Renal cortical epithelial cell (primary cell): Measurements from ENCODE around the gene PPP2R3A. TPM values are rescaled to one million over a fixed set of nuclear protein-coding genes. Genes with fewer than 3 reads are reported as not detected.
"Not testable (repeated sequence)": the region's sequence is repeated elsewhere in the genome, so short reads cannot be mapped to it uniquely, and the experiment has no call there.

Experiments
- DNase-seq: peaks from one replicate; pipeline ENCODE4 v3.0.0-alpha.2; 2011; ENCODE audit warnings: low read depth
- total RNA-seq: library from RNA; depleted of rRNA; stranded (reverse); fragments of >200 nt; gene quantifications from 2 replicates; pipeline ENCODE4 v1.2.3, GENCODE V29; 2014

Gene PPP2R3A
- total RNA-seq = 36.6 and 98.2 TPM in 2 replicates

- peak; percentile 70 for DNase-seq
Observed at GRCh38 chr3:135965506-135966270, at the start of gene PPP2R3A. Gene PPP2R3A, plus strand, starts transcription at chr3:135965728. Its CDS starts 35,771 bp downstream, at chr3:136001499.

DNA sequence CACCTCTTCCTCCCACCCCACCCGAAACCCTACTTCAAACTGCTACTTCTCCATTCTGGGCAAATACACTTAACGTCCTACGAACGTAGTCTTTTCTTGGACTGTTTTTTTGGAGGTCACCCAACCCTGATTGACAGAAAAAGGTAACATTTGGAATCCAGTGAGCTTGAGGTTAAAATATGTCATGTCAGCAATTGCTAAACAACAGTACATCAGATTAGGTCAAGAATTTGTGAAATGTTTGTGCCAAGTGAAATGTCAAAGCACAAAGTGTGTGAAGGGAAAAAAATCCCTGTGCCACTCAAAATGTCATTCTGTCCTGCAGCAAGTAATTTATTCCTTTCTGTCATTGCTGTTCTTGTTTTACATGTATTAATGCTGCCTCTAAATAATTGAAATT lies 49.2 kb upstream of the PPP2R3A start:
- no peak for DNase-seq

GRCh38 chr3:135917076-135917475 lies 48.5 kb upstream of the PPP2R3A start:
- DNase-seq = peak; percentile 20

DNA sequence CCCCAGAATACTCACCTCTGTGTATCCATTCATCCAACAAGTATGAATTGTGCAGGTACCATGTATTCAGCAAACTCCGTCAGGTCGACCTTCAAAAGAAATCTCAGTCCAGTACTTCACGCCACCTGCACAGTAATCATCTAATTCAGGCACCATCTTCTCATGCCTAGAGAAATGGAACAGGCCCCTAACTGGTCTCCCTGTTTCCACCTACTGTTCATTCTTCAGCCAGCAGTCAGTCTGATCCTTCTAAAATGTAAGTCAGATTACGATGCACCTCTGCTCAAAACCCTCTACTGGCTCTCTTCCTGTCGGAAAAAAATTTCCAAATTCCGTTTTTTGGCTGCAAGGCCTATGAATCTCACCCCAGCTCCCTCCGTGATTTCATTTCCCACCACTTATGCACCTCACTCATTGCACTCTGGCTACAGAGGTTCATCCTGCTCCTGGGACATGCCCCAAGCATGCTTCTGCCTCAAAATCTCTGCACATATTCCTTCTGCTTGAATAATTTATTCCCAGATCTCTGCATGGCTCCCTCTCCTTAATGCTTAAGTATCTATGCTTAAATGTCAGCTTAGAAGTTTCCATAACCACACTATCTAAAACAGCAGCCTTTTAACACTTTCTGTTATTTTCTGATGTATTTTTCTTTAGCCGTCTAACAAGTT lies 47.5 kb upstream of the PPP2R3A start:
- no peak for DNase-seq

DNA sequence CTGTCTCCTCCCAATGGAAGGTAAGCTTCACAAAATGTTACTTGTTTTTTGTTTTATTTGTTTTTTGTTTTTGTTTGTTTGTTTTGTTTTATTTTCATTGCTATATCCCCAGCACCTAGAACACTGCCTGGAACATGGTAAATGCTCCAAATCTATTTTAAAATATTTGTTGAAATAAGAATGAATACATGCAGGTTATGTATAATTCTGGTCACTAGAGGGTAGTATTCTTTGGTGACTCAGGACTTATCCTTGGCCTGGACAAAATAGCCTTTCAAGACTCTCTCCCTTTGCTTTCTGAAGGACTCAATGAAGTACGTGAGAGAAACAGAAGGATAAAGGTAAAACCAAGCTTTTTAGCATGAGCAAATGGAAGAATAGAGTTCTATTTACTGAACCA lies 46.9 kb upstream of the PPP2R3A start:
- DNase-seq = peak; percentile 81

DNA sequence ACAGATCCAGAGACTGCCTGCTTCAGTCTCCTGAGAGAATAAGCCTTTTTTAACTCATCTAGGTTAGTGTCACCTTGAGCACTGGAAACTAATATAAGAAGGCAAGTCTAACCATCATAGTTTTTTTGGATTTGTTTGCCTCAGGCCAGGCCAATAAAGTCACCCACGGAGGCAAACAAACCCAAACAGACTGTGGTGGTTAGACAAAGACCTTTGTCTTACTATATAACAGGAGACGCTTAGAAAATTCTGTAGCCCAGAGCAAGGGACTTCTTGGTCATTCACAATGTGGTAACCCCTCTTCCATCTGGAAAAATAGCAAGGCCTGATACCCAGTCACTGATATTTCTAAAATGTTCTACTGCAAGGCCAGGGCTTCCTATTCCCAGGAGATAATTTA lies 45.3 kb upstream of the PPP2R3A start:
- DNase-seq = no peak

- DNase-seq = no peak
Observed at GRCh38 chr3:135922903-135923250, 42.7 kb upstream of the PPP2R3A start.

GRCh38 chr3:135924506-135924905 lies 41.0 kb upstream of the PPP2R3A start:
- no peak for DNase-seq

DNA sequence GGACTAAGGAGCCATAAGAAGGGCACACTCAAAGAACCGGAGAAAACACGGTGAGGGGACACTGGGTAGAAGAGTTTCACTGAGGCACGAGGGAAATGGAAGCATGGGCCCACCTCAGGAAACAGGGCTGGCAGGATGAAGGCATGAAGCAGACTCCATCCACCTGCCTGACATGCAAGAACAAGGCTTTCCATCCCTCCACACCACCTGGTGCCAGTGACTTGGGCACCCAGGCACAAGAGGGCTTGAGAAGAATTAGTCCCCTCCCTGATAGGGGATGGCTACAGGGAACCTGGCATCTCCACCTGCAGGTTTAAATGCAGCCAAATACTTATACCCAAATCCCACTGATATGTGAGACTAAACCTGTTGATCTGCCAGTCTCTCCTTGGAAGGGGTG lies 38.9 kb upstream of the PPP2R3A start:
- no peak for DNase-seq

- DNase-seq = peak; percentile 94
Observed at GRCh38 chr3:135927155-135927554, 38.4 kb upstream of the PPP2R3A start.

DNA sequence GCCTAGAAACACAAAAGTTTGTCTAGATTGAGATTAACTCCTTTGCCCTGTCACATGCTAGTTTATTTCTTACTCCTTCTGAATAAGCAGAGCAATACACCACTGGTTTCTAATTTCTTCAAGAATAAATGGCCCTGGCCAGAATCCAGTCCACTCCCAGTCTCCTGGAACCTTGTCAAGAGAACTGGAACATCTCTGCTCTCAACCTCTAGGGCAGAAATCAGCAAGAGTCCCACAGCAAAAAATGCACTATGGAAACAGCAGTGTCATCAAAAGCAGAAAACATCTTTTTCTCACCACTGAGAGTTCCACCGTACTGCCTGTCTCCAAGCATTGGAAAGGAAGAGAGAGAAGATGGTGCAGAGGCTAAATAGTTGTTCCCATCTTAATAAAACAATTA lies 35.9 kb upstream of the PPP2R3A start:
- DNase-seq = peak; percentile 86

- DNase-seq = peak; percentile 38
Observed at GRCh38 chr3:135930255-135930654, 35.3 kb upstream of the PPP2R3A start.

DNA sequence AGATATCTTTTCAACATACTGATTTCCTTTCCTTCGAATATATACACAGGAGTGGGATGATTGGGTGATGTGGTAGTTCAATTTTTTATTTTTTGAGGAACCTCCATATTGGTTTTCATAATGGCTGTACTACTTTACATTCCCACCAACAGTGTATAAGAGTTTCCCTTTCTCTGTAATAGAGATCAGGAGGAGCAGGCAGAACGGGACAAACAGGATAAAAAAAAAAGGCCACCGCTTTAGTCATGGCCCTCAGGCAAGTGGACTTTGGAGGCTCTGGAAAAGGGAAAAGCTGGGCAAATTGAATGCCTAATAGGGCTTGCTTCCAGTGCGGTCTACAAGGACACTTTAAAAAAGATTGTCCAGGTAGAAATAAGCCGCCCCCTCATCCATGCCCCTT lies 30.4 kb upstream of the PPP2R3A start:
- DNase-seq = not testable (repeated sequence)

GRCh38 chr3:135937766-135938165 lies 27.8 kb upstream of the PPP2R3A start:
- DNase-seq = not testable (repeated sequence)

- no peak for DNase-seq
Observed at GRCh38 chr3:135944831-135945230, 20.7 kb upstream of the PPP2R3A start.

DNA sequence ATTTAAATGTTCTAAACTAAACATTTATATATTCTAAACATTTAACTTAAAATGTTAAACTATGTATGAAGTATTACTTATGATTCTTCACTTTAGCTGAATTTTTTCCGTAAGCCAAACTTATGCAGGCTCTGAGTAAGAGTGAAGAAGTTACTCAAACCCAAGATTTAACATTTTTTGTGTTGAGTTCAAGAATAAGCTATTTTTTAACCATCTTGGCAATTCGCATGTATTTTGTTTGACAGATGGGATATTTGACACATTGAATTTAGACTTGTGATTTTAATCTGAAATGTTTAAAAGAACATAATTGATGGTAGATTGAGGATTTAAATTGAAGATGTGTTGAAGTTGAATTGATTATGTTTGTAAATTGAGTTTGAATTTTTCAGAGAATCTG lies 14.6 kb upstream of the PPP2R3A start:
- DNase-seq = no peak

DNA sequence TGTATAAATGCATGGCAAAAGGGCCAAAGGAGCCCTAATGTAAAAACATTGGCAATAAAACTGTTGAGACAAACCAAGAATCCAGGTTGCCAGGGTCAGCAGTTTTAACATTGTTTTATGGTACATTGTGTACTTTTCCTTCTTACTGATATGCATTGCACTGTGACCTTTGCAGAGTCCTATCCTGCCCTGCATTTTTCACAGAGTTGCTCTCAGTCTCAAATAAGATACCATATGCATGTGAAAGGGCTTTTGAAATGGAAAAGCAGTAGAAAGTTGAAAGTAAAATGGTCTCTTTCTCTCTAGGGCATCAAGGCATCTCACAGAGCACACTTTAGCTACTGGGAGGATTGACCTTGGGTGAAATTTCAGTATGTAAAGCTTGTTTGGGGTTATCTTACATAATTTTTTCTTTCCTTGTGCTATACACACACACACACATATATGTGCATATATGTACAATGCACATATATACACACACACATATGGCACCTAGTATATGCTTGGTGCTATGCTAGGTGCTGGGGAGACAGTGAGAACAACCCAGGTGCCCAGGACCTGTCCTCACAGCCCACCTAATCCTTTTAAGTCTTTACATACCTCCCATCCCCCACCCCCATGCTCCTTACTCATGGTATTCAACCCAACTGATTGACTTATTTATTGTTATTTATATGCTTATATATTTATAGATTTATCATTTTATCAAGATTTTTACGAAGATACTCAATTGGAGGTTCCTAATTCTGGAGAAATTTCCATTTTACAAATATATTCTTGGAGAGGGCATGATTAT lies 1.2 kb upstream of the PPP2R3A start:
- DNase-seq = no peak

- DNase-seq = peak; percentile 40
Observed at GRCh38 chr3:135965129-135965505, 411 bp upstream of the PPP2R3A start.

GRCh38 chr3:135966271-135966961 lies 888 bp downstream of the PPP2R3A start:
- DNase-seq = no peak

DNA sequence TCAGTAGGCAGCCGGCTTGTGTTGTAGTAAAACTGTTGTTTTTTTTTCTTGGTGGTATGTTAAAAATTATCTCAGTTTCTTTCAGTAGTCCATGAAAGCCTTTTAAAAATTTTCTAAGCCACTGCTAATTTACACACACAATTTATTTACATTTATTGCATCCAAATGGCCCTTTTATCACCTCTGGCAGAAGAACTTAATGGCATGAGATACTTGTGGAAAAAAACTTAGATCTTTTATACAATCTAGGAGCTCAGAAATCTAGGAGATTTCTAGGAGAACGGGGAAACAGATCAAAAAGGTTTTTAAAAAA lies 1.4 kb downstream of the PPP2R3A start:
- DNase-seq = no peak

GRCh38 chr3:135967867-135968266 lies 2.3 kb downstream of the PPP2R3A start:
- peak; percentile 76 for DNase-seq

DNA sequence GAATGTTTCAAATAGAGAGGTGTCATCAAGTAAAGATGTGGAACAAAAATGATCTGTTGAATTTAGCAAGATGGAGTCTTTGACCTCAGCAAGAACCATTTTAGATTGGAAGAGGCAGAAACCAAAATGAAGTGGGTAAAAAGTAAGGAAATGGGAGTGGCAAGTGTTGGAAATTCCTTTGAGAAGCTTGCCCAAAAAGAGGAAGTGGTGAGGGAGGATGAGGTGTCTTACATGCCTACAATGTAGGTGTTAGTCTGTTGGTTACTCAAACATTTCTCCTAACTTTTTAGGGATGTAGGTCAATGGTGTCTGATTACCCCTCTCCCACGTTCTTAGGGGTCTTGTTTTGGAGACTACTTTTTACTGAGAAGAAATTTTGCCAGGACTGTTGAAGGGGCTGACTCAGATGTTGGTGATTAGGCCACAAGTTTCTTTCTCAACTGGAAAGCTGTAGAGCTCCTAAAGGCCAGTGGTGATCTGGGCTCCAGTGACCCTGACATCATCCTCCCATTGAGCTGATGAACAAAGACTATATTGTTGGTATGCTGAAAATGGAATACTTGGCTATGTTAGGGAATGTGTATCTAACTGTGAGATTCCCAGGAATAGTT lies 5.1 kb downstream of the PPP2R3A start:
- DNase-seq = peak; percentile 40
